Cardiac septum (tissue), 1 donor: ENCODE data around the gene HSD3B7. TPM values are rescaled to one million over a fixed set of nuclear protein-coding genes. Genes with fewer than 3 reads are reported as not detected.

Experiments
- total RNA-seq: library from RNA; stranded (reverse); fragmentation: NEBNext Ultra II Directional; extraction: Animal tissue kit (Norgen Biotek cat#: 25700); gene quantifications from one replicate; pipeline ENCODE4 v1.2.1, GENCODE V29; 2021
- donor health status: DM: no; HTN: no; CAD: no.

HSD3B7 gene
- total RNA-seq, 1 donor from 2014 or later, result 5.4 TPM

Other genes starting within 250 kb of the HSD3B7 start
- 13.2 TPM for gene PHKG2, start 236.8 kb upstream of the HSD3B7 start, total RNA-seq
- 1.0 TPM for gene CFAP119, start 223.1 kb upstream of the HSD3B7 start, total RNA-seq
- gene RNF40, start 222.9 kb upstream of the HSD3B7 start, total RNA-seq, result 47.9 TPM
- 22.7 TPM for gene ZNF629, start 198.0 kb upstream of the HSD3B7 start, total RNA-seq
- 27.6 TPM for gene BCL7C, start 91.1 kb upstream of the HSD3B7 start, total RNA-seq
- 17.7 TPM for gene CTF1, start 88.6 kb upstream of the HSD3B7 start, total RNA-seq
- 8.0 TPM for gene FBXL19, start 61.6 kb upstream of the HSD3B7 start, total RNA-seq
- 9.5 TPM for gene ORAI3, start 36.1 kb upstream of the HSD3B7 start, total RNA-seq
- gene SETD1A, start 27.5 kb upstream of the HSD3B7 start, total RNA-seq, result 9.6 TPM
- gene STX1B, start 25.4 kb downstream of the HSD3B7 start, total RNA-seq, result 1.6 TPM
- gene STX4, start 48.4 kb downstream of the HSD3B7 start, total RNA-seq, result 41.1 TPM
- 5.9 TPM for gene ZNF668, start 89.0 kb downstream of the HSD3B7 start, total RNA-seq
- 9.6 TPM for gene ZNF646, start 89.2 kb downstream of the HSD3B7 start, total RNA-seq
- gene PRSS53, start 103.7 kb downstream of the HSD3B7 start, total RNA-seq, result 0.59 TPM
- gene VKORC1, start 109.6 kb downstream of the HSD3B7 start, total RNA-seq, result 42.1 TPM
- gene BCKDK, start 123.2 kb downstream of the HSD3B7 start, total RNA-seq, result 56.4 TPM
- gene KAT8, start 132.5 kb downstream of the HSD3B7 start, total RNA-seq, result 56.5 TPM
- gene PRSS8, start 150.5 kb downstream of the HSD3B7 start, total RNA-seq, result not detected
- 1.1 TPM for gene PRSS36, start 164.9 kb downstream of the HSD3B7 start, total RNA-seq
- gene FUS, start 194.9 kb downstream of the HSD3B7 start, total RNA-seq, result 158 TPM
- 3.2 TPM for gene PYCARD, start 217.6 kb downstream of the HSD3B7 start, total RNA-seq
- 2.4 TPM for gene TRIM72, start 228.9 kb downstream of the HSD3B7 start, total RNA-seq
- gene PYDC1, start 231.9 kb downstream of the HSD3B7 start, total RNA-seq, result not detected